IPS-11a (cell line): Measurements from ENCODE around the gene LMOD1.
"Not testable (repeated sequence)": the region's sequence is repeated elsewhere in the genome, so short reads cannot be mapped to it uniquely, and the experiment has no call there.

ENCODE experiments used
- H3K4me3 ChIP-seq: one replicate; pipeline ENCODE4 v1.5.1; 2013; ENCODE audit warnings: low read depth, low read length, control low read depth

LMOD1 gene

GRCh38 chr1:201949491-201949890 is 3.1 kb upstream of the LMOD1 start:
- no peak overlapping the region for H3K4me3 ChIP-seq

- H3K4me3 ChIP-seq = no peak overlapping the region
Observed at GRCh38 chr1:201947697-201948008, 1.3 kb upstream of the LMOD1 start.

DNA sequence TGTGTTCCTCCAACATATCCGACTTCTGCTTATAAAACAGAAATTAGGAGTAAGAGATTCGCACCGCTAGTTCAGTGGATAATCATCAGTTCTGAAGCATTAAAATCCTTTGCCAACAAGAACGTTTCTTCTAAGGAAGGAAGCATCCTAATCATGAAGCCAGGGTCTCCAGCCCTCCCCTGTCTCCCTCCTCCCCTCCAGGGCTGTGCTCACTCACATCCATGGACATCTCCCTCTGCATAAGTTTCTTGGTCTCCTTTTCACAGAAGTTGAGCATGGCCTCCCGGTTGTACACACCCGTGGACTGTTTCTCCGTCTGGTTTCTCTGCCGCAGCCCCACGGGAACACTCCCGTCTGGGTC is 505 bp downstream of the LMOD1 start:
- peak overlapping the region; percentile 41 for H3K4me3 ChIP-seq

DNA sequence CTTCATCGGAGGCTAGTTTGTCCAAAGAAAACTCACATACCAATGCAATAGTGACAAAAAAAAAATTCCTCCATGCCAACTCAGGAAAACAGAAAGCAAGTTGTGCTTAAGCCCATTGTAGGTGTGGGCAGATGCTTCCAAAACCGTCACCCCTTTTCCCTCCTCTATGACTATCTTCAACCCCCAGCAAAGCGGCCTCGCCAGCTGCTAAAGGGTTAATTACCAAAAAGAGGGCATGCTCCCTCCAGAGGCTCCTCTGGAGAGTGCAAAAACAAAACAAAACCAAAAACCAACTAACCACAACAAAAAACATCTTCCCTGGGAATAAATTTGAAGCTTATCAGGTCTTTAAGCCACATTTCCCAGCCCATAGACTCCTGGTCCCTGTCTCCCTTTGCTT is 1.2 kb downstream of the LMOD1 start:
- no peak overlapping the region for H3K4me3 ChIP-seq

GRCh38 chr1:201944639-201945038 is 1.7 kb downstream of the LMOD1 start:
- H3K4me3 ChIP-seq = no peak overlapping the region

DNA sequence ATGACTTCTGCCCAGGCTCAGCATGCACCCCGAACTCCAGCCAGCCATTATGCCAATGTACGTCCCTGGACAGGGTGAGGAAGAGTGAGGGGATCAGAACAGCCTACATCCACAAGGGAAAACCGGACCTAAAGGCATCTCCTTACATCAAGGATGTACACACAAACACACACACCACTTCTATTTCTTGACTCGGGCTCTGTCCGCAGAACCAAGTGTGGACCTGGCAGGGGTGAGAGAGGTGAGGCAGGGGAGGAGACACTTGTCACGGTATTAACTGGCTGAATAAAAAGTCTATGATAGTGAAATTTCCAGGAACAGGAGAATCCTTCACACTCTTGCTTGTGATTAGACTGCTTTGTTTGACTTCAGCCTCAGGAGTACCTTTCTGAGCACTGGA is 2.3 kb downstream of the LMOD1 start:
- no peak overlapping the region for H3K4me3 ChIP-seq

GRCh38 chr1:201942129-201942495 is 4.2 kb downstream of the LMOD1 start:
- H3K4me3 ChIP-seq = no peak overlapping the region

DNA sequence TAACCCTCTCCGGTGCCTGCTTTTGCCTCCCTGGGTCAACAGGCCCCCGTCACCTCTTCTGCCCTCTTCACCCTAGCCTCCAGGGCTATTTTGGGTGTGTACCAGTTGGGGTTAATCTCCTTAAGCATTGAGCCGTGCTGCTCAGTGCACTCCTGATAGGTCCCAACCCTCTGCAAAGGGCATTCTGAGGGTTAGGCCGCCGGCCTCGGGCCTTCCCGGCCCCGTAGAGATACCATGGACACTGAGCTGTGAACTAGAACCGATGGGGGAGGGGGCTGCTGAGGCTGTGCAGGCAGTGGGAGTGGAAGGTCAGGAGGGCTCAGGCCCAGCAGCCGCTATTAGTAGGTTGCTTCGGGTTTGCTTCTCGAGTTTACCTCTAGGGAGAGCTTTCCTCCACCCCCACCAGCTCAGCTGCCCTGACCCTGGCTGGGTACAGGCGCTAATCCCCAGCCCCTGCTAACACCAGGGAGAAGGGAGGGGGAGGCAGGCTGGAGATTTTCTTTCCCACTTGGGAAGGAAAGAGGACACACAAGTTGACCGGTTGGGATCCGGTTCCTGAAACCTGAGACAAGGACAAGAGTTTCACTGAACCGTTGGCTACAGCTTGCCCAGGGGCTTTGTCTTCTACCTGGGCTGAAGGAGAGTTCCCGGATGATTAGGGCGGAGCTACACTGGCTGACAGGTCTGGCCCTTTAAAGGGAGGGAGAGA is 4.8 kb downstream of the LMOD1 start:
- H3K4me3 ChIP-seq = peak overlapping the region; percentile 13

DNA sequence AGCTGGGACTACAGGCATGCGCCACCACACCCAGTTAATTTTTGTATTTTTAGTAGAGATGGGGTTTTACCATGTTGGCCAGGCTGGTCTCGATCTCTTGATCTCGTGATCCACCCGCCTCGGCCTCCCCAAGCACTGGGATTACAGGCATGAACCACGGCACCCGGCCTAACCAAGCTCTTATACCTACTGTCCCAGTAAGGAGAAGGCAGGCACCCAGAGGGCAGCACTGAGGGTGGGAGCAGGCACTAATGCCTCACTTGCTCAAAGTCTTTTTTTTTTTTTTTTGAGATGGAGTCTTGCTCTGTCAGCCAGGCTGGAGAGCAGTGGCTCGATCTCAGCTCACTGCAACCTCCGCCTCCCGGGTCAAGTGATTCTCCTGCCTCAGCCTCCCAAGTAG is 6.0 kb downstream of the LMOD1 start:
- H3K4me3 ChIP-seq = not testable (repeated sequence)

DNA sequence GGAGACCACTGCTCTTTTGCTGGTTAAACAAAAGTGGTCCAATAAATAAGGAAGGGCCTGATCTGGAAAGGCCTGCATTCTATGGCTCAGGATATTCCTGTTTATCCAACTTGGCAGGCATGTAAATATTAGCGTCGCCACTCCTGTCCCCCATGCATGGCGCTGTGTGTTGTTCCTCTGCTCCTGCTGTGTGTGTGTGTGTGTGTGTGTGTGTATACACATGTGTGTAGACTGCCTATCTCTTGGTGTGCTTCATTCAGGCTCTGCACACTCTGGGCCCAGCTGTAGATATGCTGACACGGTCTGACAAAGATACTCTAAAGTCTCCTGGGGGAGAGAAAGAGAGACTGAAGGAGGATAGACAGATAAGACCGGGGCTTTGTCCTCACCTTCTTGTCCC is 6.8 kb downstream of the LMOD1 start:
- H3K4me3 ChIP-seq = no peak overlapping the region

- no peak overlapping the region for H3K4me3 ChIP-seq
Observed at GRCh38 chr1:201939148-201939547, 7.2 kb downstream of the LMOD1 start.

DNA sequence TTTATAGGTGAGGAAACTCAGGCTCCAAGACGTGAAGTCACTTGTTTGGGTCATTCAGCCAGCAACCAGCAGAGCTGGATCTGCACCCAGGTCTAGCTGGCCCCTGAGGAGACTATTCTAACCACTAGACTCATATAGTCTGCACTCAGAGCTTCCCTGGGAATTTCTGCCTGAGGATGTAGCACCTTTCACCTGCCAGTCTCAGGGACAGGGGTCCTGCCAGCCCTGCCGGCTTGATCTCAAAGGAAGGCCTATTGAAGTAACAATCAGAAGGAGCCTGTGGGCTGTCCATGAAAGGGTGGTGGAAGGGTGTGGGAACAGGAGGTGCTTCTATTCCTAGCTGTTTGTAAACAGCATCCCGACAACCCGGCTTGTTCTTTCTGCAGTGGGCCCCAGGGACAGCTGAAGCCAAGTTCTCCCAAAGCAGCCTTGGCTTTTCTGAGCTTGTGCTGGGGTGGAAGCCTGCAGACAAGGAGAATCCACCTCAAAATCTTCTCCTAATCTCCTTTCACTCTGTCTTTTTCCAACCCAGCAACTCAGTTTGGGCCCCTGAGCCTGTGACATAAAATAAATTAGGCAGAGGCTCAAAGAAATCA is 7.8 kb downstream of the LMOD1 start:
- H3K4me3 ChIP-seq = no peak overlapping the region

GRCh38 chr1:201937624-201938213 is 8.6 kb downstream of the LMOD1 start:
- no peak overlapping the region for H3K4me3 ChIP-seq

DNA sequence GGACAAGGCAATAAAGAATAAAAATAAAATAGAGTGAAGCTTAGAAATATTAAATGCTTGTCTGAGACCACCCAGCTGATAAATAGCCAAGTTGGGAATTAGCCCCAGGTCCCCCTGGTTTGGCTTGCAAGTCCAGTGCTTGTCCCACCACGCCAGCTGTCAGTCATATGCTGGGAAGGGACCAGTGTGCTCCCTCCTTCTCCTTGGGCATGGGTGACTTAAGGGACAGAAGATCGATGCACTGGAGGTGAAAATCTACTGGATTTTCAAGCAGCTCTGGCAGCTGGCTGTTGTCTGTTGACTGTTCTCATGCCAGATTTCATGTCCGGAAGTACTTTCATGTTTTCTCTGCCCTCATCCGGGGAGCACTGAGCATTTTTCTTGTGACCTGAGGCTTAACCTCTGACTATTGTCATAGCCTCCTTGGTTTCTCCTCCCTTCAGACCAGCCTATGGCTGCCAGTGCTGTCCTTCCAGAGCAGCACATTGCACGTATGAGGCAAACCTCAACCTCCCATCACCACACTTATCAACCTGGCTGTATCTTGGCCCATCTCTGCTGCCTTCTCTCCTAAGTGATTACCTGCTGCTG is 12.4 kb downstream of the LMOD1 start:
- no peak overlapping the region for H3K4me3 ChIP-seq

DNA sequence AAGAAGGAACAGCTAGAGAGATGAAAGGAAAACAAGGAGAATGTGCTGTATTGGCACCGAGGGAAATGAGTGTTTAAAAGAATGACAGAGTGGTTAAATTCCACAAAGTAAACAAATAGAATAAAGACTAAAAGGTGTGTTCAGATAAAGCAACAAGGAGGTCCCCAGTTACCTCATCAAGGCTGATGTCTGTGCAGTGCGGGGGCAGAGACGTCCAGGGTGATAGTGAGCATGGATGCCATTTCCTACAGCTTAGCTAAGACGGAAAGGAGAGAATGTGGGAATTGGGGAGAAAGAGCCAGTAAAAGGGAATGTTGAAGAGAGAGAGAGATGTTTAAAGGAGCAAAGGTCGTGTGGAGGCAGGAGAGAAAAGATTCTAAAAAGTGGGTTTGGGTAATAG is 15.5 kb downstream of the LMOD1 start:
- no peak overlapping the region for H3K4me3 ChIP-seq

DNA sequence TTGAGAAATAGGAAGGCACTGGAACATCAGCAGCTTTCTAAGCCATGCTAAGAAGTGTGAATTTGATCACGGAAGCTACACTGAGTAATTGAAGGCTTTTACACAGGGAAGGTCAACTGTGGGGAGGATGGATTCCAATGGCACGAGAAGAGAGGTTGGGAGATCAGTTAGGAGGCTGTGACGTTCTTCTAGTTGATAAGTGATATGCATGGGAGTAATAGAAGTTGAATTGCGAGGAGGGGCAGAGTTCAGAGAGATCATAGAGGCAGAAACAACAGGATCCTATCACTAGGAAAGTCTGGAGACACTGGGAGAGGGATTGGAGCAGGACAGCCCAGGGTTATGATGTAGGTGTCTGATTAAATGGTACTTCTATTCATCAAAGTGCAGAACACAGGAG is 16.2 kb downstream of the LMOD1 start:
- no peak overlapping the region for H3K4me3 ChIP-seq

DNA sequence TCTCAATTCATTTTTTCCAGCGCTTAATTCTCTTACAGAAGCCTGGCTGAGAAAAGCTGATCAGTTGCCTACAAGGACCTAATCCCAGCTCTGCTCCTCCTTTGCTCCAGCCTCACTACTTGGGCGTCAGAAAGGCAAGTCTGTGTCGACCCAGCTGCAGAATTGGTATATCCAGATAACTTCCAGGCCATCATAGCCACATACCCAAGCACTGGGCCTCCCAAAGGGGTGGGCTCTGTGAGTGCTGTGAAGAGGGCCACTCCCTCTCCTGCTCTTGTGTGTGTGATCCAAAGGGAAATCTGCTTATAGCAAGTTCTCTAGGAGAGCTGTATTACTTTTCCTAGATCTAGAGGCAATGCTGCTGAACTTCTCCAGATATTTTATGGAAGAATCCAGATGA is 18.1 kb downstream of the LMOD1 start:
- no peak overlapping the region for H3K4me3 ChIP-seq

GRCh38 chr1:201925981-201926645 is 20.2 kb downstream of the LMOD1 start:
- H3K4me3 ChIP-seq = no peak overlapping the region

- H3K4me3 ChIP-seq = no peak overlapping the region
Observed at GRCh38 chr1:201925301-201925567, 21.1 kb downstream of the LMOD1 start.

- no peak overlapping the region for H3K4me3 ChIP-seq
Observed at GRCh38 chr1:201921952-201922558, 24.3 kb downstream of the LMOD1 start.

GRCh38 chr1:201918343-201918742 is 28.0 kb downstream of the LMOD1 start:
- no peak overlapping the region for H3K4me3 ChIP-seq
